BJ (cell line): ENCODE results near the gene CC2D2A. TPM values are rescaled to one million over a fixed set of nuclear protein-coding genes. Genes with fewer than 3 reads are reported as not detected.

Experiments
- CTCF ChIA-PET: fragments of 350-600 bp; formaldehyde crosslinking; extraction: SDS; loops from one replicate; lab custom pipeline; 2021; ENCODE audit warnings: antibody characterized with exemption, inconsistent platforms; lab: Yijun Ruan, JAX
- POLR2A ChIA-PET: fragments of 300-600 bp; sonication (Branson Sonifier 250); formaldehyde crosslinking; extraction: SDS; loops from one replicate; lab custom pipeline; 2021; ENCODE audit warnings: antibody characterized with exemption; lab: Charles Lee
- DNase-seq: peaks from one replicate; pipeline ENCODE4 v3.0.0-alpha.2; 2011; ENCODE audit warnings: low read depth
- H3K27me3 ChIP-seq: 2 replicates; pipeline ENCODE4 v1.6.0; 2011; ENCODE audit warnings: low read length; ENCODE audit not compliant: control insufficient read depth, insufficient read depth
- H3K36me3 ChIP-seq: 2 replicates; pipeline ENCODE4 v1.5.1; 2011; ENCODE audit warnings: low read length; ENCODE audit not compliant: control insufficient read depth, insufficient read depth
- H3K4me3 ChIP-seq: 2 replicates; pipeline ENCODE4 v1.5.1; 2011; ENCODE audit warnings: low read depth, mild to moderate bottlenecking, control low read depth, low read length
- CTCF ChIP-seq: IDR thresholded peaks from 2 replicates; pipeline ENCODE4 v1.5.1; 2011; ENCODE audit warnings: low read depth, mild to moderate bottlenecking, control low read depth, inconsistent platforms, low read length, moderate library complexity; ENCODE audit not compliant: insufficient read depth
- polyA plus RNA-seq: library from polyadenylated mRNA; depleted of rRNA; stranded (reverse); fragments of >200 nt; gene quantifications from 2 replicates; pipeline ENCODE4 v1.2.3, GENCODE V29; 2011

CC2D2A gene
- polyA plus RNA-seq, 1 experiment = 10.0 TPM

- ChIA-PET CTCF (interaction anchor here (1.6 kb wide), 1 partner anchor 12 kb away, joined by 6 read pairs; the partner anchor contains the start of gene C1QTNF7), POLR2A (no interaction called here)
- no peak for DNase-seq
- no peaks in the 10 kb centered on the region for H3K36me3 ChIP-seq
- no peaks in the 10 kb centered on the region for H3K27me3 ChIP-seq
- H3K4me3 ChIP-seq = no peak overlapping the region
- TF ChIP-seq CTCF = no peak
Measured at GRCh38 chr4:15438939-15439524, 30.6 kb upstream of the CC2D2A start.

GRCh38 chr4:15443371-15444160, 26.1 kb upstream of the CC2D2A start:
- no peak for TF ChIP-seq CTCF
- Histone ChIP-seq H3K27me3 (no peaks in the 10 kb centered on the region), H3K4me3 (no peak overlapping the region), H3K36me3 (no peaks in the 10 kb centered on the region)
- POLR2A ChIA-PET = no interaction called here
- no peak for DNase-seq
- CTCF ChIA-PET = interaction anchor here (1.1 kb wide), 1 partner anchor 47 kb away, joined by 4 read pairs; no protein-coding TSS in a partner anchor

GRCh38 chr4:15444276-15444675, 25.4 kb upstream of the CC2D2A start:
- CTCF ChIA-PET = interaction anchor here (1.1 kb wide), 2 partner anchors 14 to 48 kb away, joined by 3 to 4 read pairs; no protein-coding TSS in a partner anchor

GRCh38 chr4:15444879-15445547, 24.7 kb upstream of the CC2D2A start:
- Histone ChIP-seq H3K27me3 (no peaks in the 10 kb centered on the region), H3K4me3 (no peak overlapping the region), H3K36me3 (no peaks in the 10 kb centered on the region)
- no peak for DNase-seq
- ChIA-PET POLR2A (no interaction called here), CTCF (interaction anchor here (1.1 kb wide), 1 partner anchor 15 kb away, joined by 3 read pairs; no protein-coding TSS in a partner anchor)
- no peak for TF ChIP-seq CTCF

More at GRCh38 chr4:15444276-15444675, 25.4 kb upstream of the CC2D2A start:
- Histone ChIP-seq H3K27me3 (no peaks in the 10 kb centered on the region), H3K36me3 (no peaks in the 10 kb centered on the region), H3K4me3 (no peak overlapping the region)
- TF ChIP-seq CTCF = no peak
- POLR2A ChIA-PET = no interaction called here
- DNase-seq = no peak
